Activated CD4-positive, alpha-beta T cell treated with anti-CD3 and anti-CD28 coated beads, Interleukin-2, amount 10 ng/mL, durations not matched to agents 7 days and 5 days (primary cell): ENCODE measurements around the gene GGA1. TPM values are rescaled to one million over a fixed set of nuclear protein-coding genes. Genes with fewer than 3 reads are reported as not detected.
A peak's percentile ranks its signal among the peaks of the same experiment; 100 is the strongest.
"Not testable (repeated sequence)": the region's sequence is repeated elsewhere in the genome, so short reads cannot be mapped to it uniquely, and the experiment has no call there.

ENCODE experiments used
- CTCF ChIA-PET: fragments of 350-600 bp; sonication (Branson Sonifier 250); formaldehyde crosslinking; loops from one replicate; lab custom pipeline; 2021; ENCODE audit warnings: antibody characterized with exemption; lab: Charles Lee
- POLR2A ChIA-PET: fragments of 350-600 bp; sonication (Branson Sonifier 250); formaldehyde crosslinking; loops from one replicate; lab custom pipeline; 2021; ENCODE audit warnings: antibody characterized with exemption; lab: Charles Lee
- DNase-seq: peaks from one replicate; pipeline ENCODE4 v3.0.0-alpha.2; 2020
- H3K27ac Mint-ChIP-seq: one replicate; pipeline ENCODE4 v1.8.0; 2021; ENCODE audit warnings: mild to moderate bottlenecking, moderate library complexity, mixed read lengths
- H3K27me3 Mint-ChIP-seq: one replicate; pipeline ENCODE4 v1.8.0; 2021; ENCODE audit warnings: mixed read lengths
- H3K36me3 Mint-ChIP-seq: one replicate; pipeline ENCODE4 v1.8.0; 2021; ENCODE audit warnings: low read depth, mixed read lengths
- H3K4me1 Mint-ChIP-seq: one replicate; pipeline ENCODE4 v1.8.0; 2021; ENCODE audit warnings: mixed read lengths
- H3K4me3 Mint-ChIP-seq: one replicate; pipeline ENCODE4 v1.8.0; 2021; ENCODE audit warnings: mild to moderate bottlenecking, moderate library complexity, mixed read lengths
- H3K9me3 Mint-ChIP-seq: one replicate; pipeline ENCODE4 v1.8.0; 2021; ENCODE audit warnings: mixed read lengths
- total RNA-seq, 2 experiments: library from RNA; stranded (reverse); gene quantifications; one replicate each; pipeline ENCODE4 v1.2.3, GENCODE V29; 2021

GGA1 gene
- total RNA-seq, 2 experiments from 2014 or later: 58.5 to 62.8 TPM

- CTCF ChIA-PET: interaction anchor here (2.5 to 5.5 kb wide), 4 partner anchors 10 to 20 kb away, joined by 6 to 29 read pairs (median 23); no protein-coding TSS in a partner anchor
- DNase-seq: no peak
Observed at GRCh38 chr22:37581504-37581903, 27.1 kb upstream of the GGA1 start.

GRCh38 chr22:37582526-37582925, 26.1 kb upstream of the GGA1 start:
- Mint-ChIP-seq H3K27ac (no peak overlapping the region), H3K36me3 (no peaks in the 10 kb centered on the region)
- POLR2A ChIA-PET: no interaction called here

More at GRCh38 chr22:37581504-37581903, 27.1 kb upstream of the GGA1 start:
- no peak overlapping the region for H3K27ac Mint-ChIP-seq
- no peaks in the 10 kb centered on the region for H3K36me3 Mint-ChIP-seq
- H3K4me3 Mint-ChIP-seq: no peak overlapping the region
- peaks cover 13% of the 10 kb centered on the region for H3K4me1 Mint-ChIP-seq
- POLR2A ChIA-PET: no interaction called here
- H3K9me3 Mint-ChIP-seq: no peaks in the 10 kb centered on the region
- peaks cover 13% of the 10 kb centered on the region for H3K27me3 Mint-ChIP-seq

GRCh38 chr22:37588546-37589215, 20.0 kb upstream of the GGA1 start:
- Mint-ChIP-seq H3K4me3 (no peak overlapping the region), H3K36me3 (no peaks in the 10 kb centered on the region), H3K27ac (no peak overlapping the region), H3K4me1 (peaks cover 12% of the 10 kb centered on the region), H3K9me3 (no peaks in the 10 kb centered on the region), H3K27me3 (peaks cover 2% of the 10 kb centered on the region)
- ChIA-PET CTCF (interaction anchor here (6.4 to 9.1 kb wide), 2 partner anchors 19 to 21 kb away, joined by 79 to 89 read pairs; partner anchors contain the start of gene GGA1), POLR2A (no interaction called here)
- DNase-seq: no peak

More at GRCh38 chr22:37582526-37582925, 26.1 kb upstream of the GGA1 start:
- CTCF ChIA-PET: interaction anchor here (1.7 to 4.6 kb wide), 4 partner anchors 9 to 25 kb away, joined by 6 to 27 read pairs (median 12); no protein-coding TSS in a partner anchor
- Mint-ChIP-seq H3K27me3 (peaks cover 11% of the 10 kb centered on the region), H3K4me3 (no peak overlapping the region), H3K4me1 (peaks cover 13% of the 10 kb centered on the region), H3K9me3 (no peaks in the 10 kb centered on the region)
- no peak for DNase-seq

GRCh38 chr22:37589636-37590035, 19.0 kb upstream of the GGA1 start:
- ChIA-PET POLR2A (no interaction called here), CTCF (interaction anchor here (0.6 to 9.1 kb wide), 3 partner anchors 18 to 184 kb away, joined by 3 to 89 read pairs (median 79); partner anchors contain the start of gene GGA1)
- H3K36me3 Mint-ChIP-seq: no peaks in the 10 kb centered on the region
- no peak overlapping the region for H3K27ac Mint-ChIP-seq
- peaks cover 2% of the 10 kb centered on the region for H3K27me3 Mint-ChIP-seq
- H3K4me3 Mint-ChIP-seq: no peak overlapping the region
- H3K4me1 Mint-ChIP-seq: peaks cover 12% of the 10 kb centered on the region
- no peak for DNase-seq
- H3K9me3 Mint-ChIP-seq: no peaks in the 10 kb centered on the region

- H3K27me3 Mint-ChIP-seq, H3K4me3 Mint-ChIP-seq, H3K36me3 Mint-ChIP-seq, POLR2A ChIA-PET, H3K9me3 Mint-ChIP-seq, DNase-seq, H3K27ac Mint-ChIP-seq: not testable (repeated sequence)
- peaks cover 12% of the 10 kb centered on the region for H3K4me1 Mint-ChIP-seq
- CTCF ChIA-PET: interaction anchor here (0.6 to 9.1 kb wide), 7 partner anchors 10 to 63 kb away, joined by 3 to 89 read pairs (median 19); partner anchors contain the start of genes GGA1 and LGALS2
Observed at GRCh38 chr22:37591081-37591480, 17.6 kb upstream of the GGA1 start.

- peaks cover 12% of the 10 kb centered on the region for H3K4me1 Mint-ChIP-seq
- ChIA-PET POLR2A (interaction anchor here (1.4 kb wide), 1 partner anchor 16 kb away, joined by 10 read pairs; the partner anchor contains the start of gene GGA1), CTCF (interaction anchor here (0.6 to 9.1 kb wide), 35 partner anchors 9 to 274 kb away, joined by 3 to 89 read pairs (median 4); partner anchors contain the start of genes GGA1 and LGALS2)
- DNase-seq: no peak
- H3K4me3 Mint-ChIP-seq: peak overlapping the region; percentile 71
- H3K27ac Mint-ChIP-seq: peak overlapping the region; percentile 71
- H3K27me3 Mint-ChIP-seq: peaks cover 2% of the 10 kb centered on the region
- H3K9me3 Mint-ChIP-seq: no peaks in the 10 kb centered on the region
- H3K36me3 Mint-ChIP-seq: no peaks in the 10 kb centered on the region
Observed at GRCh38 chr22:37591823-37592404, 16.7 kb upstream of the GGA1 start.

GRCh38 chr22:37594237-37594636, 14.4 kb upstream of the GGA1 start:
- no peaks in the 10 kb centered on the region for H3K9me3 Mint-ChIP-seq
- H3K4me3 Mint-ChIP-seq: no peak overlapping the region
- no peak overlapping the region for H3K27ac Mint-ChIP-seq
- POLR2A ChIA-PET: no interaction called here
- peaks cover 12% of the 10 kb centered on the region for H3K4me1 Mint-ChIP-seq
- H3K27me3 Mint-ChIP-seq: peaks cover 2% of the 10 kb centered on the region
- DNase-seq: no peak
- H3K36me3 Mint-ChIP-seq: no peaks in the 10 kb centered on the region
- CTCF ChIA-PET: interaction anchor here (1.0 to 1.3 kb wide), 2 partner anchors 49 to 55 kb away, joined by 3 read pairs; no protein-coding TSS in a partner anchor

- no peak overlapping the region for H3K27ac Mint-ChIP-seq
- peaks cover 3% of the 10 kb centered on the region for H3K36me3 Mint-ChIP-seq
- H3K9me3 Mint-ChIP-seq: no peaks in the 10 kb centered on the region
- H3K27me3 Mint-ChIP-seq: peaks cover 17% of the 10 kb centered on the region
- POLR2A ChIA-PET: no interaction called here
- CTCF ChIA-PET: interaction anchor here (1.9 kb wide), 1 partner anchor 61 kb away, joined by 6 read pairs; no protein-coding TSS in a partner anchor
- no peak for DNase-seq
- H3K4me3 Mint-ChIP-seq: no peak overlapping the region
- peaks cover 14% of the 10 kb centered on the region for H3K4me1 Mint-ChIP-seq
Observed at GRCh38 chr22:37599153-37599552, 9.5 kb upstream of the GGA1 start.

- H3K9me3 Mint-ChIP-seq: no peaks in the 10 kb centered on the region
- H3K4me3 Mint-ChIP-seq: no peak overlapping the region
- peaks cover 31% of the 10 kb centered on the region for H3K4me1 Mint-ChIP-seq
- H3K36me3 Mint-ChIP-seq: peaks cover 3% of the 10 kb centered on the region
- H3K27ac Mint-ChIP-seq: no peak overlapping the region
- ChIA-PET CTCF (interaction anchor here (1.1 kb wide), 1 partner anchor 9 kb away, joined by 5 read pairs; no protein-coding TSS in a partner anchor), POLR2A (no interaction called here)
- DNase-seq: no peak
- H3K27me3 Mint-ChIP-seq: peaks cover 17% of the 10 kb centered on the region
Observed at GRCh38 chr22:37601203-37601539, 7.5 kb upstream of the GGA1 start.

GRCh38 chr22:37601540-37602442, 6.8 kb upstream of the GGA1 start:
- Mint-ChIP-seq H3K27me3 (peaks cover 17% of the 10 kb centered on the region), H3K36me3 (peaks cover 3% of the 10 kb centered on the region), H3K9me3 (no peaks in the 10 kb centered on the region), H3K4me1 (peaks cover 32% of the 10 kb centered on the region), H3K4me3 (no peak overlapping the region), H3K27ac (no peak overlapping the region)
- ChIA-PET POLR2A (no interaction called here), CTCF (interaction anchor here (0.6 to 1.6 kb wide), 5 partner anchors 9 to 863 kb away, joined by 3 to 5 read pairs (median 4); no protein-coding TSS in a partner anchor)
- DNase-seq: no peak

GRCh38 chr22:37602546-37603277, 5.9 kb upstream of the GGA1 start:
- CTCF ChIA-PET: interaction anchor here (0.6 to 1.6 kb wide), 5 partner anchors 10 to 63 kb away, joined by 3 to 5 read pairs (median 4); no protein-coding TSS in a partner anchor
- DNase-seq, POLR2A ChIA-PET, H3K4me3 Mint-ChIP-seq, H3K36me3 Mint-ChIP-seq, H3K9me3 Mint-ChIP-seq: not testable (repeated sequence)
- peak overlapping the region; percentile 66 for H3K27ac Mint-ChIP-seq
- H3K4me1 Mint-ChIP-seq: peaks cover 41% of the 10 kb centered on the region
- peaks cover 17% of the 10 kb centered on the region for H3K27me3 Mint-ChIP-seq
